Esophagus (tissue), 2 donors: ENCODE data around the gene SAPCD1. TPM values are rescaled to one million over a fixed set of nuclear protein-coding genes. Genes with fewer than 3 reads are reported as not detected.

ENCODE experiments used
- H3K27ac ChIP-seq, 2 donors: one replicate each; pipeline ENCODE4 v1.5.1; 2013; ENCODE audit warnings: low read depth in 2 of 2, mild to moderate bottlenecking in 2 of 2, inconsistent platforms in 1 of 2, low read length in 1 of 2, moderate library complexity in 1 of 2
- H3K27me3 ChIP-seq, 2 donors: one replicate each; pipeline ENCODE4 v1.6.1; 2013; ENCODE audit warnings: low read length in 2 of 2, control low read depth in 1 of 2, mild to moderate bottlenecking in 1 of 2; ENCODE audit not compliant: insufficient read depth in 2 of 2, control insufficient read depth in 1 of 2
- H3K36me3 ChIP-seq, 2 donors: one replicate each; pipeline ENCODE4 v1.6.1; 2013; ENCODE audit warnings: low read length in 1 of 2; ENCODE audit not compliant: control insufficient read depth in 2 of 2, insufficient read depth in 2 of 2
- H3K4me1 ChIP-seq, 2 donors: one replicate each; pipeline ENCODE4 v1.6.1; 2013; ENCODE audit warnings: low read length in 1 of 2; ENCODE audit not compliant: control insufficient read depth in 2 of 2, insufficient read depth in 2 of 2
- H3K4me3 ChIP-seq, 2 donors: one replicate each; pipeline ENCODE4 v1.5.1; 2013; ENCODE audit warnings: low read length in 2 of 2, mild to moderate bottlenecking in 2 of 2, low read depth in 1 of 2, moderate library complexity in 1 of 2
- H3K9me3 ChIP-seq, 2 donors: one replicate each; pipeline ENCODE4 v1.6.1; 2013; ENCODE audit warnings: mild to moderate bottlenecking in 2 of 2, low read depth in 1 of 2, low read length in 1 of 2, moderate library complexity in 1 of 2; ENCODE audit not compliant: control insufficient read depth in 2 of 2, insufficient read depth in 1 of 2
- WGBS, 2 donors: extraction: QIAGEN DNeasy Blood & Tissue Kit; methylation state at CpG; one replicate each; pipeline ENCODE4 v1.1.7; 2013; 5-methylcytosine and 5-hydroxymethylcytosine counted together
- polyA plus RNA-seq, 2 donors: library from polyadenylated mRNA; stranded (reverse); fragments of 200-250 nt; gene quantifications; one replicate each; pipeline ENCODE4 v1.2.3, GENCODE V29; 2013
- donor health status: healthy with polysubstance abuse.
- donor health status: Bipolar disorder and iron deficiency.

The SAPCD1 gene
- polyA plus RNA-seq, 2 donors: 2.3 to 7.6 TPM

DNA sequence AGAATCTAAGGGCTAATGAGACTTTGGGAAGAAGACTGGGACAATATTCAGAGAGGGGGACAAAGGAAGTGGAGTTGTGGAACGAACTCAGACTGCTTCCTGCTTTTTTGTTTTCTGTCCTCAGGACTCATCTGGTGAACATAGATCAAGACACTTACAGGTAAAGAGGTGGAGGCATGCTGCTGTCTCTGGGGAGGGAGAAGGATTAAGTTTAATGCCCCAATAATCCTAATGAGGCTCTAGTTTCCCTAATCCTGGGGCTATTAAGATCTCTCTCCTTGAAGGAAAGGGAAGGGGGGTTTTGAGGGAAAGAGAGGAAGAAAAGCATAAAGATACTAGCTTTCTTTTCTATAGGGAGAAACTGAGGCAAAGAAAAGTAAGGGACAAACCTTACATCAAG lies 18.0 kb upstream of the SAPCD1 start:
- 63 to 65% methylated on average over 1 of the region's 1 CpG for WGBS, 2 donors
- Histone ChIP-seq H3K9me3 (no peaks in the 10 kb centered on the region), H3K27ac (no peak overlapping the region)

DNA sequence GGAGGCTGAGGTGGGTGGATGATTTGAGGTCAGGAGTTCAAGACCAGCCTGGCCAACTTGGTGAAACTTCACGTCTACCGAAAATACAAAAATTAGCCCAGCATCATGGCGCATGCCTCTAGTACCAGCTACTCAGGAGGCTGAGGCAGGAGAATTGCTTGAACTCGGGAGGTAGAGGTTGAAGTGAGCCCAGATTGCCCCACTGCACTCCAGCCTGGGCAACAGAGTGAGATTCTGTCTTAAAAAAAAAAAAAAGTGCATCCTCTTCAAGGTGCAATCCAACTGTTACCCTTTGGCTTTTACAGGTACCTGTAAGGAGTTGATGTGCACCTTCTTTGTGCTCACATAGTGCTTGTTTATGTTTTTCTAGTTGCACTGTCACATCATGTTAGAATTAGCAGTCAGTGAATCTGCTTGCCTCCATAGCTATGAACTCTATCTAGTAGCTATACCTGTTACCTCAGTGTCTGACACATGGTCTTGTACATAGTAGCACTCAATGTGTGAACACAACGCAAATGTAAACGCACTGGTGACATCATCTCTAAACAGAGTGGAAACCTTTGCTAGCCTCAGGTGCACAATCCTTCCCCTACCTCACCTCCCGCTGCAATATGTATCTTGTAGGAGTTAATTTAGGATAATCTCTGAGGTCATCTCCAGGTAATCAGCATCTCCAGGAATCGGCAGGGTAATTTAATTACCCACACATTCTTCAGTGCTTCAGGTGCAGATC lies 13.0 kb upstream of the SAPCD1 start:
- peaks cover 0 to 2% of the 10 kb centered on the region in 2 donors for H3K4me1 ChIP-seq
- H3K27me3 ChIP-seq: no peaks in the 10 kb centered on the region
- no peaks in the 10 kb centered on the region for H3K9me3 ChIP-seq
- WGBS, 2 donors: 87 to 90% methylated on average over 8 of the region's 8 CpGs
- H3K4me3 ChIP-seq: no peak overlapping the region
- peaks cover 0 to 3% of the 10 kb centered on the region in 2 donors for H3K36me3 ChIP-seq
- no peak overlapping the region for H3K27ac ChIP-seq

More for the DNA sequence above, 18.0 kb upstream of the SAPCD1 start:
- Histone ChIP-seq H3K27me3 (no peaks in the 10 kb centered on the region), H3K4me3 (no peak overlapping the region), H3K4me1 (peaks cover 0 to 2% of the 10 kb centered on the region in 2 donors), H3K36me3 (peaks cover 0 to 3% of the 10 kb centered on the region in 2 donors)

DNA sequence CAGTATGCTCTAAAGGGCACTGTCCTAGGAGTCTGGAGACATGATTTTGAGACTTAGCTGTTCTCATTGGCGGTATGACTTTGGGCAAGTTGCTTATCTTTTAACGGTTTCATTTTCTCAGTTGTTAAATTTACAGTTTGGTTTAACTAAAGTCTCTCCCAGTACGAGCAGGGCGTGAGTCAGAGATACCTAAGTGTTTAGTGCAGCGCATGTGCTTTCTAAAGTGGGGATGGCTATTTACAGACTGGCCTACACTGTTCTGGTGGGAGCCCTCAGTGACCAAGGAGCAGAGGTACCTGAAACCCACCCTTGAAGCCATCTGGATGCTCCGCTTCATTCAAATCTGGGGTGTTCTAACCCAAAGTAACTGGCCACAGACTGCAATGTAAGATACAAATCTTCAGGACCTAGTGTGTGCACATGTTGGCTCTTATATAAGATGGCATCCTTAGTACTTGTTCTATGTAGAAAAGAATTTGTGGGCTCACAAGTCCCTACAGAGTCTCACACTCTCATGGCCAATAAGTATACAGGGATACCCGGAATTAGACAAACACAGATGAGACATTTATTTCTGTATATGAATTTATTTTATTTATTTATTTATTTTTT lies 11.9 kb upstream of the SAPCD1 start:
- no peaks in the 10 kb centered on the region for H3K9me3 ChIP-seq
- 85 to 91% methylated on average over 7 of the region's 7 CpGs for WGBS, 2 donors
- no peaks in the 10 kb centered on the region for H3K27me3 ChIP-seq
- peaks cover 0 to 2% of the 10 kb centered on the region in 2 donors for H3K4me1 ChIP-seq
- H3K4me3 ChIP-seq: no peak overlapping the region
- peaks cover 0 to 3% of the 10 kb centered on the region in 2 donors for H3K36me3 ChIP-seq
- no peak overlapping the region for H3K27ac ChIP-seq

- H3K27me3 ChIP-seq: no peaks in the 10 kb centered on the region
- H3K36me3 ChIP-seq: no peaks in the 10 kb centered on the region
- no peak overlapping the region for H3K4me3 ChIP-seq
- H3K27ac ChIP-seq: no peak overlapping the region
- 69 to 70% methylated on average over 8 of the region's 8 CpGs for WGBS, 2 donors
- H3K9me3 ChIP-seq: no peaks in the 10 kb centered on the region
- no peaks in the 10 kb centered on the region for H3K4me1 ChIP-seq
These were observed 9.6 kb upstream of the SAPCD1 start for GRCh38 chr6:31752739-31753319.

DNA sequence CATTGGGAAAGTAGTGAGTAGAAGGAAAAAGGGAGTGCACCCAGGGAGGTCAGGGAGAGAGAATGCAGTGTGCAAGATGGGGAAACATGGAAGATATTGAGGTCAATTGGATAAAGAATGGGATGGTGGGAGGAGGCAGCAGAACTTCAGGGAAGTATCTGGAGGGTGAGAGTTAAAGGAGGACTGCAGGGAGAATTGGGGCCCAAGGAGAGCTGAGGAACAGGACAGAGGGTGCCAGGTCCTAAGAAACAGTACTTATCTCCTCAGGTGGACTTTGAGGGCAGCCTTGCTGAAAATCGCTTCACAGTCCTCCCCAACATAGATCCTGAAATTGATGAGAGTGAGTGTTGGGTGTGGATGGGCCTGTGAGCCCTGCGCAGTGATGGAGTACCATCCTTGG lies 4.2 kb upstream of the SAPCD1 start:
- Histone ChIP-seq H3K9me3 (no peaks in the 10 kb centered on the region), H3K27me3 (no peaks in the 10 kb centered on the region), H3K4me3 (no peak overlapping the region), H3K4me1 (no peaks in the 10 kb centered on the region), H3K36me3 (no peaks in the 10 kb centered on the region), H3K27ac (no peak overlapping the region)
- 93 to 97% methylated on average over 2 of the region's 2 CpGs for WGBS, 2 donors

DNA sequence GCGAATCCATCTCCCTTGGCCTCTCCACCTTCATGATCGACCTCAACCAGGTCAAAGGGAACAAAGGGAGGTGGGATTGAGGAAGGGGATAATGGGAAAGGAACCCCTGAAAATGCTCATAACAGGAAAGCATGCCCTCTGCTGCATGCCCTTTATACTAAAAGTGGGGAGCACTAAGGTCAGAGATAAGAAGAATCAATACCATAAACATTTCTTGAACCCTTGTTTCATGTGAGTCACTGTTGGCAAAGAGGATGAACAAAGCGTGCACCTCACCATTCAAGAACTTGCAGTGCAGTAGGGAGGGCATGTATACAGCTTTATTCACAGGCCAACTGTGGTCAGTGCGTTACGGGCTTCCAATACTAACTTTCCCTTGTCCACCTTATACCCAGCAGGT lies 1.7 kb upstream of the SAPCD1 start:
- Histone ChIP-seq H3K9me3 (no peaks in the 10 kb centered on the region), H3K27me3 (no peaks in the 10 kb centered on the region), H3K4me3 (no peak overlapping the region), H3K36me3 (no peaks in the 10 kb centered on the region), H3K4me1 (no peaks in the 10 kb centered on the region), H3K27ac (no peak overlapping the region)
- 81 to 96% methylated on average over 5 of the region's 5 CpGs for WGBS, 2 donors

GRCh38 chr6:31761343-31761742 lies 1.1 kb upstream of the SAPCD1 start:
- 95 to 98% methylated on average over 8 of the region's 8 CpGs for WGBS, 2 donors
- Histone ChIP-seq H3K36me3 (no peaks in the 10 kb centered on the region), H3K4me1 (peaks cover 0 to 2% of the 10 kb centered on the region in 2 donors), H3K27me3 (no peaks in the 10 kb centered on the region), H3K27ac (no peak overlapping the region), H3K4me3 (no peak overlapping the region), H3K9me3 (no peaks in the 10 kb centered on the region)

DNA sequence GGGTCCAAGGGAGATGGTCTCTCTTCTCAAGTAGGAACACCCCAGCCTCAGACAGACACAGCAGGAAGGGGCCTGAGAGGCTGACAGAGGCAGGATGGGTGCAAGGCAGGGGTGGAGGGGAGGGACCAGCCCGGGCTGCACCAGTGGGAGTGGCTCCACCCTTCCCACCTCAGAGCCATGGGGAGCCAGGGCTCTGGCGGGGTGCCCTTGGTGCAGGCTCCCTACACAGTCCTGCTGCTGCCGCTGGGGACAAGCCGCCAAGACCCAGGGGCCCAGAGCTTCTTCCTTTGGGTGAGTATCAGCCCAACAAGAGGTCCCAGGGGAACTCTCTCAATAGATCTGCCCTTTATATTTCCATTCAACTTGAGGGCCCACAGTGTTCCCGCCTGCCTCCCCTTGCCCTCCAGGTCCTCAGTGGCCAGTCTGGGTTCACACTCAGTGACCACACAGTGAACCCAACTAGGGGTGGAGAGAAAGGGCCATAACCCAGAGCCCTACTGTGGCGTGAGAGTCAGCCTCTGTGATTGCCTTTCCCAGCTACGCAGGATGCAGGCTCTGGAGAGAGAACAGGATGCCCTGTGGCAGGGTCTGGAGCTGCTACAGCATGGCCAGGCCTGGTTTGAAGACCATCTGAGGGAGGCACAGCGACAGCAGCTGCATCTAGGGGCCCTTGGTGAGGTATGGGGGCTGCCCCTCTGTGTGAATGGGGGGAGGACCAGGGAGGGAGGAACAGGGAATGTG lies 592 bp downstream of the SAPCD1 start:
- H3K36me3 ChIP-seq: no peaks in the 10 kb centered on the region
- peaks cover 0 to 3% of the 10 kb centered on the region in 2 donors for H3K4me1 ChIP-seq
- H3K9me3 ChIP-seq: no peaks in the 10 kb centered on the region
- H3K27ac ChIP-seq: no peak overlapping the region
- no peaks in the 10 kb centered on the region for H3K27me3 ChIP-seq
- 75 to 82% methylated on average over 5 to 8 of the region's 8 CpGs for WGBS, 2 donors
- no peak overlapping the region for H3K4me3 ChIP-seq

- Histone ChIP-seq H3K27me3 (no peaks in the 10 kb centered on the region), H3K27ac (no peak overlapping the region), H3K4me3 (no peak overlapping the region), H3K4me1 (peaks cover 0 to 3% of the 10 kb centered on the region in 2 donors), H3K9me3 (no peaks in the 10 kb centered on the region), H3K36me3 (no peaks in the 10 kb centered on the region)
- 20 to 30% methylated on average over 1 of the region's 1 CpG for WGBS, 2 donors
These were observed 1.1 kb downstream of the SAPCD1 start for GRCh38 chr6:31763619-31763940.
